K562 (cell line): ENCODE results near the gene ZNF691.

Experiments
- CTCF ChIP-seq, 3 experiments: IDR thresholded peaks in 2 of 3; conservative IDR thresholded peaks in 1 of 3; 2 replicates each; pipeline ENCODE4 v1.5.1; 2011 to 2012; ENCODE audit warnings: low read length in 3 of 3, mild to moderate bottlenecking in 3 of 3, control low read depth in 2 of 3, improper control_type of control experiment in 1 of 3, inconsistent platforms in 1 of 3, low read depth in 1 of 3, mixed read lengths in 1 of 3, moderate library complexity in 1 of 3; ENCODE audit not compliant: insufficient read depth in 2 of 3
- HNRNPH1 ChIP-seq: fragments of 200-400 bp; formaldehyde crosslinking; optimal IDR thresholded peaks from 2 replicates; pipeline ENCODE3; 2017; ENCODE audit warnings: low read depth, mild to moderate bottlenecking, low read length, moderate library complexity
- SMARCE1 ChIP-seq: fragments of 450-650 bp; IDR thresholded peaks from 2 replicates; pipeline ENCODE4 v1.7.1; 2016; ENCODE audit warnings: mild to moderate bottlenecking

DNA sequence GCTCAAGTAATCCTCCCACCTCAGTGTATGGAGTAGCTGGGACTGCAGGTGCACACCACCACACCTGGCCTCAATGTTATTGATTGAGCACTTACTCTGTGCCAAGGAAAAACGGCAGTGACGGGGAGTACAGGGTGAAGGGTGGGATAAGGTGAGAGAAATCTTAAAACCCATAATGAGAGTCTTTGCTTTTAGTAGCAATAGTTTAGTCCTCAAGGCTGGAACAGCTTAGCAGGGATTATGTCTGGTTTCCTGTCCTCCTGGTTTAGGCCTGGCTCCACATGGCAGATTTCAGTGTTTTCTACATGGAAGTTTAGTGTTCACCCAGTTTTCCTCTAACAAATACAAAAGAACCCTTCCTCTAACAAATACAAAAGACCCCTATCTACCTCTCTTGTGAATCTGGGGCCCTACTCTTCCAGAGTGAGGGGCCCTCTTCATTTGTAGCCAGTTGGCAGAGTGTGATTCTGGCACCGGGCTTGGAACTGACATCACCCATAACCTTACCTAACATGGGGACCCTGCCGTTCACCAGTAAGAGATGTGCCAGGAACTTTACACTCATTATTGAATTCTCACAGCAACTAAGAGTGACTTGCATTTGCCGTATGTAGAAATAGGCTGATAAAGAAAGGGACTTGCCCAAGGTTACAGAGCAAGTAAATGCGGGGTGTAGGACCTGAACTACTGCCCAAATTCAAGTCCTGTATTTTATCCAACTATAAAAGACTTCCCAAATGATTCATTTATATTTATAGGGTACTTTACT, 6.9 kb downstream of the ZNF691 start:
- no peak for TF ChIP-seq CTCF (IDR thresholded peaks at IDR 0.05 in 2 of 3, conservative IDR thresholded peaks at IDR 0.05 in 1 of 3; ENCODE audit: insufficient read depth in 2 of 3, low read depth in 1 of 3, low read length in 3 of 3)
- TF ChIP-seq SMARCE1: no peak
- TF ChIP-seq HNRNPH1: no peak
